Kidney (tissue), 14 donors: Measurements from ENCODE around the gene MS4A6A. TPM values are rescaled to one million over a fixed set of nuclear protein-coding genes. Genes with fewer than 3 reads are reported as not detected.

Experiments used
- DNase-seq, 5 donors: peaks; one replicate each; pipeline ENCODE4 v3.0.0-alpha.2; 2013 to 2020
- FAIRE-seq: peaks from 2 replicates; lab custom pipeline; 2012; peaks lifted over from hg19 to GRCh38; lab: Jason Lieb, UNC
- H3K27ac ChIP-seq, 2 donors: one replicate each; pipeline ENCODE4 v1.7.0; 2013; ENCODE audit warnings: low read depth in 2 of 2, low read length in 2 of 2, inconsistent platforms in 1 of 2
- H3K27me3 ChIP-seq: one replicate; pipeline ENCODE4 v1.7.1; 2013; ENCODE audit warnings: low read length, inconsistent platforms; ENCODE audit not compliant: control insufficient read depth, insufficient read depth
- H3K36me3 ChIP-seq, 3 donors: one replicate each; pipeline versions ENCODE4 v1.7.0 to v1.7.1; 2013; ENCODE audit warnings: low read length in 3 of 3, control low read depth in 1 of 3, inconsistent platforms in 1 of 3; ENCODE audit not compliant: insufficient read depth in 3 of 3, control insufficient read depth in 2 of 3
- H3K4me1 ChIP-seq, 3 donors: one replicate each; pipeline versions ENCODE4 v1.7.0 to v1.7.1; 2013; ENCODE audit warnings: low read length in 3 of 3, inconsistent platforms in 1 of 3, low read depth in 1 of 3; ENCODE audit not compliant: control insufficient read depth in 2 of 3, insufficient read depth in 2 of 3
- H3K4me3 ChIP-seq, 3 donors: one replicate each; pipeline versions ENCODE4 v1.7.0 to v1.8.1; 2013; ENCODE audit warnings: low read length in 3 of 3, control low read depth in 1 of 3, inconsistent platforms in 1 of 3
- H3K9ac ChIP-seq, 3 donors: one replicate each; pipeline versions ENCODE4 v1.7.0 to v1.7.1; 2013; ENCODE audit warnings: low read length in 3 of 3, control low read depth in 1 of 3, inconsistent platforms in 1 of 3
- H3K9me3 ChIP-seq, 3 donors: one replicate each; pipeline versions ENCODE4 v1.7.0 to v1.7.1; 2013; ENCODE audit warnings: low read length in 3 of 3, control low read depth in 1 of 3, inconsistent platforms in 1 of 3; ENCODE audit not compliant: control insufficient read depth in 2 of 3, insufficient read depth in 1 of 3
- CTCF ChIP-seq: IDR thresholded peaks from 3 replicates; pipeline ENCODE4 v1.5.1; 2012; ENCODE audit warnings: mild to moderate bottlenecking, moderate library complexity, borderline replicate concordance; ENCODE audit not compliant: insufficient read depth; ENCODE audit errors: extremely low read depth
- intact Hi-C: fragments of 100-400 bp; cut with DNase I; formaldehyde crosslinking; loops from one replicate; pipeline ENCODE4 v1.11.1; 2022
- polyA plus RNA-seq: library from polyadenylated mRNA; stranded (reverse); fragments of 350-450 nt; fragmentation: Illumina TruSeq; extraction: RNeasy Lipid Tissue Mini Kit (QIAGEN cat#74804); gene quantifications from one replicate; pipeline ENCODE4 v1.2.3, GENCODE V29; 2014; ENCODE audit warnings: low read depth, low replicate concordance; ENCODE audit not compliant: insufficient read depth
- total RNA-seq: library from RNA; stranded (reverse); fragmentation: NEBNext Ultra II Directional; extraction: Animal tissue kit (Norgen Biotek cat#: 25700); gene quantifications from one replicate; pipeline ENCODE4 v1.2.1, GENCODE V29; 2021
- donor health status: control.
- donor health status: control.
- donor health status: control.
- donor health status: control.
- donor health status: control.
- donor health status: DM: yes; HTN: yes; CAD: no.
- donor health status: Normal renal cell carcinoma (clear cell type).

The MS4A6A gene
- total and polyA plus RNA-seq, 2 donors from 2014 or later, result 16.7 to 145 TPM

GRCh38 chr11:60172011-60172410 is 10.9 kb downstream of the MS4A6A start:
- no peak for TF ChIP-seq CTCF
- no peak for DNase-seq

GRCh38 chr11:60170566-60170965 is 12.3 kb downstream of the MS4A6A start:
- DNase-seq (no peak), FAIRE-seq (no peak)

More at GRCh38 chr11:60172011-60172410, 10.9 kb downstream of the MS4A6A start:
- Histone ChIP-seq H3K4me3 (no peak overlapping the region), H3K9me3 (no peaks in the 10 kb centered on the region), H3K9ac (no peak overlapping the region), H3K36me3 (no peaks in the 10 kb centered on the region), H3K27me3 (no peaks in the 10 kb centered on the region), H3K27ac (no peak overlapping the region), H3K4me1 (no peaks in the 10 kb centered on the region)
- intact Hi-C loops, result no loop called here
- no peak for FAIRE-seq

GRCh38 chr11:60169264-60169915 is 13.5 kb downstream of the MS4A6A start:
- peak; percentile 10 for TF ChIP-seq CTCF
- FAIRE-seq (no peak), DNase-seq (peak in 2 of 5 donors; percentile 5 to 40)
- Histone ChIP-seq H3K9ac (no peak overlapping the region), H3K36me3 (no peaks in the 10 kb centered on the region), H3K27ac (no peak overlapping the region), H3K4me3 (no peak overlapping the region), H3K9me3 (no peaks in the 10 kb centered on the region), H3K4me1 (no peaks in the 10 kb centered on the region), H3K27me3 (no peaks in the 10 kb centered on the region)
- intact Hi-C loops, result no loop called here

More at GRCh38 chr11:60170566-60170965, 12.3 kb downstream of the MS4A6A start:
- Histone ChIP-seq H3K9me3 (no peaks in the 10 kb centered on the region), H3K27ac (no peak overlapping the region), H3K4me3 (no peak overlapping the region), H3K27me3 (no peaks in the 10 kb centered on the region), H3K4me1 (no peaks in the 10 kb centered on the region), H3K9ac (no peak overlapping the region), H3K36me3 (no peaks in the 10 kb centered on the region)
- intact Hi-C loops, result no loop called here
- TF ChIP-seq CTCF, result no peak

GRCh38 chr11:60168306-60168705 is 14.6 kb downstream of the MS4A6A start:
- no peak overlapping the region for H3K27ac ChIP-seq
- DNase-seq (no peak), FAIRE-seq (no peak)
- H3K4me1 ChIP-seq, result no peaks in the 10 kb centered on the region
- no peaks in the 10 kb centered on the region for H3K36me3 ChIP-seq
- no peaks in the 10 kb centered on the region for H3K27me3 ChIP-seq
- H3K9ac ChIP-seq, result no peak overlapping the region
- no peaks in the 10 kb centered on the region for H3K9me3 ChIP-seq
- intact Hi-C loops, result no loop called here
- TF ChIP-seq CTCF, result no peak
- H3K4me3 ChIP-seq, result no peak overlapping the region
